ENCODE measurements around the gene C18orf32. TPM values are rescaled to one million over a fixed set of nuclear protein-coding genes. Genes with fewer than 3 reads are reported as not detected.

The C18orf32 gene
- total and polyA plus RNA-seq, 2 donors (not counting 3 experiments of a cell fraction or from before 2014, with no cell fraction given): 20.4 to 27.4 TPM

DNA sequence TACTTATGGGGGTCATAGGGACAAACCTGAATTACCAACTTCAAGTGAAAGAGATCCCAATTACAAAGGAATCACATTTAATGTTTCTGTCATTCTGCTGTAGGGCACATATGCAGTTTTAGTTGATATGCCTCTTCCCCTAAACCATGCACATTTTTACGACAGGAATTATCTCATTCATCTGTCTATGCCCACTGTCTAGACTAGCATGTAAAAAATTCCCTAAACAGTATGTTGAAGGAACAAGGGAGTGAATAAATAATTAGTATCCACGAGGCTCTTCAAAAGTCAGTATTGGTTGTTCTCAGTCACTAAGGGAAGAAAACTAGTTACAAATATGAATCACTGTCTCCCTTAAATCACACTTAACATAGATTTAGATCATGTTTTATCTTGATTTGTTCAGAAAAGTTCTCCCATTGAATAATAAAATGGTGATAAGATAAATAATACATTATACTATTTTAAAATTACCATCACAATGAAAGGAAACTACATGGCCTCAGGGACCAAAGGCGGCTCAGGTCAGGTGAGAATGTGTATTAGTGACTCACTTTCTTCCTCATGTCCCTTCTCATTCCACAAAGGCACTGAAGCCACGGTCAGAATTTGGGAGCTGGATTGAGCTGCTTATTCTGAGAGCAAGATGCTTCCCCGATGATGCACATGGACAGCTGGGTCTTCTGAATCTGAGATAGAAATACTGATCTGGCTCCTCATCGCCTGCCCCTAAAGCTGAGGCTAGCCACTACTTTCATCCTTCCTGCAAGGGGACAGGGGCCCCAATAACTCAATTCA, 55.7 kb downstream of the C18orf32 start:
- TF ChIP-seq, protein P1, sequence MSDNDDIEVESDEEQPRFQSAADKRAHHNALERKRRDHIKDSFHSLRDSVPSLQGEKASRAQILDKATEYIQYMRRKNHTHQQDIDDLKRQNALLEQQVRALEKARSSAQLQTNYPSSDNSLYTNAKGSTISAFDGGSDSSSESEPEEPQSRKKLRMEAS (IDR thresholded peaks at IDR 0.05; ENCODE audit: insufficient read depth, insufficient read length): no peak
- no peak for TF ChIP-seq POLR2AphosphoS5 (IDR thresholded peaks at IDR 0.05; ENCODE audit: insufficient read depth, low read depth, low read length)
- TF ChIP-seq MYC (IDR thresholded peaks at IDR 0.05; ENCODE audit: low read depth, low read length): no peak
- no peak for TF ChIP-seq EZH2 (IDR thresholded peaks at IDR 0.05; ENCODE audit: borderline replicate concordance, low read depth, low read length, severe bottlenecking)
- no peak for TF ChIP-seq CTCF (IDR thresholded peaks at IDR 0.05; ENCODE audit: extremely low read depth in 1 of 2, insufficient read depth in 1 of 2, low read depth in 1 of 2, low read length in 2 of 2)
- TF ChIP-seq FOS (IDR thresholded peaks at IDR 0.05; ENCODE audit: borderline replicate concordance, insufficient read depth, low read length): no peak
- TF ChIP-seq POLR2A (IDR thresholded peaks at IDR 0.05; ENCODE audit: low read depth, low read length): no peak
- no peak for TF ChIP-seq GATA2 (IDR thresholded peaks at IDR 0.05; ENCODE audit: insufficient read depth, insufficient read length, low read depth, low read length)
- TF ChIP-seq JUN (IDR thresholded peaks at IDR 0.05; ENCODE audit: borderline replicate concordance, insufficient read depth, insufficient read length, low read depth): no peak
- Histone ChIP-seq H3K4me2 (ENCODE audit: insufficient read depth, low read length) (no peak overlapping the region), H3K79me2 (ENCODE audit: control insufficient read depth, insufficient read depth, low read length) (peaks cover 5% of the 10 kb centered on the region), H3K4me3 (replicated peaks in 1 of 3; ENCODE audit: insufficient read depth in 1 of 3, low read depth in 1 of 3, low read length in 3 of 3) (no peak overlapping the region), H3K9me3 (replicated peaks; ENCODE audit: control insufficient read depth, insufficient read depth, low read length) (no peaks in the 10 kb centered on the region), H3K4me1 (ENCODE audit: control insufficient read depth, extremely low read depth, insufficient read depth, low read length) (peaks cover 6% of the 10 kb centered on the region), H3K9me1 (replicated peaks; ENCODE audit: control insufficient read depth, extremely low read depth, insufficient read depth, low read length) (no peaks in the 10 kb centered on the region), H3K27me3 (ENCODE audit: control insufficient read depth in 2 of 2, insufficient read depth in 2 of 2, low read length in 2 of 2) (no peaks in the 10 kb centered on the region), H3K9ac (replicated peaks; ENCODE audit: extremely low read depth, insufficient read depth, low read length) (no peak overlapping the region), H4K20me1 (replicated peaks; ENCODE audit: control insufficient read depth, extremely low read depth, insufficient read depth, low read length) (no peaks in the 10 kb centered on the region), H2AFZ (ENCODE audit: low read depth, low read length) (no peak overlapping the region), H3K27ac (ENCODE audit: insufficient read depth, low read depth, low read length) (no peak overlapping the region), H3K36me3 (ENCODE audit: control insufficient read depth in 2 of 2, extremely low read depth in 1 of 2, insufficient read depth in 2 of 2, low read length in 2 of 2) (peaks cover 0 to 2% of the 10 kb centered on the region in 2 experiments)
- POLR2A ChIA-PET: no interaction called here
- dilution Hi-C loops (cut with MboI; ENCODE audit: extremely low pct_ligation_motif_present, low sequenced_read_pairs) (no loop called here), intact Hi-C loops (cut with micrococcal nuclease) (no loop called here)
- CTCF ChIA-PET: interaction anchor here (0.8 to 3.1 kb wide), 11 partner anchors 12 to 757 kb away, joined by 3 to 17 read pairs (median 3); no protein-coding TSS in a partner anchor
- DNase-seq (ENCODE audit: low read depth, low spot score) (no peak), FAIRE-seq (no peak)
- no TSS peak for BruUV-seq (replicated peaks)

MicroRNAs within 50 kb of the gene (microRNA counts, 767-probe panel; counts per million panel counts)
- 723 counts per million, percentile 96 among the panel's probes with 10 or more counts for microRNA hsa-miR-1539

Small RNA genes within 50 kb of the gene (small RNA-seq; reads per million reads assigned to genes)
- not detected for gene SNORD58A (ENCODE audit: insufficient read depth, insufficient read length, low read depth, low replicate concordance)
- not detected for gene SNORD58C (ENCODE audit: insufficient read depth, insufficient read length, low read depth, low replicate concordance)

Other genes with a start within 250 kb of the C18orf32 start
- gene DYM, start 26.6 kb downstream of the C18orf32 start, total RNA-seq: 53.2 and 57.4 TPM in 2 replicates
- gene DYM, start 26.6 kb downstream of the C18orf32 start, polyA plus RNA-seq: 21.9 and 26.4 TPM in 2 replicates
- 1,808 and 1,822 TPM in 2 replicates for gene RPL17, start 5.2 kb upstream of the C18orf32 start, total RNA-seq
- 2,510 and 3,284 TPM in 2 replicates for gene RPL17, start 5.2 kb upstream of the C18orf32 start, polyA plus RNA-seq
- gene LIPG, start 74.8 kb upstream of the C18orf32 start, total RNA-seq: 80.6 and 96.2 TPM in 2 replicates
- 63.2 and 86.3 TPM in 2 replicates for gene LIPG, start 74.8 kb upstream of the C18orf32 start, polyA plus RNA-seq

All from endothelial cell of umbilical vein (primary cell).